IMR-90 (cell line): ENCODE data around the gene OPTN. TPM values are rescaled to one million over a fixed set of nuclear protein-coding genes. Genes with fewer than 3 reads are reported as not detected.

Experiments used
- ATAC-seq: fragments of 200-7000 bp; cut with Tn5 transposase; 2 replicates; pipeline ENCODE4 v1.9.1; 2020; ENCODE audit warnings: low read depth, mild to moderate bottlenecking, moderate library complexity
- BruUV-seq: library from RNA; stranded (reverse); fragments of 400-500 nt; replicated peaks from 2 replicates; lab custom pipeline; 2021; lab: Mats Ljungman, UMichigan
- CTCF ChIA-PET: fragments of 300-600 bp; formaldehyde crosslinking; extraction: SDS; loops from one replicate; lab custom pipeline; 2021; ENCODE audit warnings: antibody characterized with exemption; lab: Yijun Ruan, JAX
- POLR2A ChIA-PET: fragments of 300-600 bp; sonication (Branson Sonifier 250); formaldehyde crosslinking; loops from one replicate; lab custom pipeline; 2022; ENCODE audit warnings: antibody characterized with exemption; ENCODE audit not compliant: unreplicated experiment; lab: Charles Lee
- DNase-seq: peaks from one replicate; pipeline ENCODE4 v3.0.0; 2013
- H2AFZ ChIP-seq: replicated peaks from 2 replicates; pipeline ENCODE3; 2013; ENCODE audit warnings: low read length, mild to moderate bottlenecking; ENCODE audit not compliant: poor library complexity
- H2AK5ac ChIP-seq: 2 replicates; pipeline ENCODE4 v1.6.1; 2013; ENCODE audit warnings: low read depth, low read length, inconsistent platforms
- H2AK9ac ChIP-seq: replicated peaks from 2 replicates; pipeline ENCODE3; 2013; ENCODE audit warnings: mild to moderate bottlenecking, low read depth, low read length, moderate library complexity; ENCODE audit not compliant: poor library complexity
- H2BK120ac ChIP-seq: 2 replicates; pipeline ENCODE4 v1.6.1; 2013; ENCODE audit warnings: low read depth, low read length, inconsistent platforms
- H2BK15ac ChIP-seq: 3 replicates; pipeline ENCODE4 v1.6.1; 2013; ENCODE audit warnings: low read depth, low read length, inconsistent platforms
- H2BK20ac ChIP-seq: 2 replicates; pipeline ENCODE4 v1.6.1; 2013; ENCODE audit warnings: low read depth, mild to moderate bottlenecking, inconsistent platforms, low read length, moderate library complexity
- H2BK5ac ChIP-seq: 2 replicates; pipeline ENCODE4 v1.6.1; 2013; ENCODE audit warnings: mild to moderate bottlenecking, low read depth, low read length, inconsistent platforms; ENCODE audit not compliant: poor library complexity, severe bottlenecking
- H3K14ac ChIP-seq: replicated peaks from 2 replicates; pipeline ENCODE4 v1.6.1; 2013; ENCODE audit warnings: low read depth, low read length, inconsistent platforms
- H3K18ac ChIP-seq: 2 replicates; pipeline ENCODE4 v1.6.1; 2013; ENCODE audit warnings: low read depth, low read length, control low read depth
- H3K23ac ChIP-seq: 2 replicates; pipeline ENCODE4 v1.6.1; 2013; ENCODE audit warnings: low read depth, low read length, inconsistent platforms
- H3K27ac ChIP-seq: 2 replicates; pipeline ENCODE4 v1.5.1; 2013; ENCODE audit warnings: mild to moderate bottlenecking, control low read depth, low read length; ENCODE audit not compliant: insufficient read depth
- H3K27me3 ChIP-seq: 2 replicates; pipeline ENCODE4 v1.6.1; 2013; ENCODE audit warnings: low read length; ENCODE audit not compliant: control insufficient read depth, insufficient read depth
- H3K36me3 ChIP-seq: 2 replicates; pipeline ENCODE4 v1.6.1; 2013; ENCODE audit warnings: low read length, mixed read lengths; ENCODE audit not compliant: control insufficient read depth, insufficient read depth
- H3K4ac ChIP-seq: 2 replicates; pipeline ENCODE4 v1.6.1; 2013; ENCODE audit warnings: low read depth, low read length, inconsistent platforms
- H3K4me1 ChIP-seq: 2 replicates; pipeline ENCODE4 v1.6.1; 2013; ENCODE audit warnings: low read length, mixed read lengths; ENCODE audit not compliant: control insufficient read depth, insufficient read depth
- H3K4me2 ChIP-seq: 2 replicates; pipeline ENCODE4 v1.6.1; 2013; ENCODE audit warnings: low read depth, mild to moderate bottlenecking, control low read depth, low read length, moderate library complexity
- H3K4me3 ChIP-seq: 2 replicates; pipeline ENCODE4 v1.5.1; 2013; ENCODE audit warnings: low read depth, mild to moderate bottlenecking, control low read depth, low read length, moderate library complexity; ENCODE audit not compliant: insufficient read depth
- H3K56ac ChIP-seq: 2 replicates; pipeline ENCODE4 v1.6.1; 2013; ENCODE audit warnings: low read length, inconsistent platforms; ENCODE audit not compliant: insufficient read depth; ENCODE audit errors: extremely low read depth
- H3K79me1 ChIP-seq, 2 experiments: 2 replicates each; pipeline ENCODE4 v1.6.1; 2013; ENCODE audit warnings: low read length in 2 of 2, inconsistent platforms in 1 of 2, low read depth in 1 of 2
- H3K9ac ChIP-seq: 2 replicates; pipeline ENCODE4 v1.6.1; 2013; ENCODE audit warnings: low read depth, low read length, control low read depth
- H3K9me1 ChIP-seq: 2 replicates; pipeline ENCODE4 v1.6.1; 2013; ENCODE audit warnings: low read length, inconsistent platforms; ENCODE audit not compliant: insufficient read depth
- H3K9me3 ChIP-seq: 2 replicates; pipeline ENCODE4 v1.6.1; 2013; ENCODE audit warnings: low read length; ENCODE audit not compliant: control insufficient read depth, insufficient read depth
- H4K20me1 ChIP-seq: 2 replicates; pipeline ENCODE4 v1.6.1; 2013; ENCODE audit warnings: low read length, inconsistent platforms; ENCODE audit not compliant: insufficient read depth
- H4K5ac ChIP-seq: 2 replicates; pipeline ENCODE4 v1.6.1; 2013; ENCODE audit warnings: mild to moderate bottlenecking, low read depth, low read length, control low read depth
- H4K8ac ChIP-seq, 2 experiments: 2 replicates each; pipeline ENCODE4 v1.6.1; 2013; ENCODE audit warnings: low read depth in 2 of 2, low read length in 2 of 2, control low read depth in 1 of 2, inconsistent platforms in 1 of 2
- H4K91ac ChIP-seq: 2 replicates; pipeline ENCODE4 v1.6.1; 2013; ENCODE audit warnings: low read depth, low read length, inconsistent platforms; ENCODE audit not compliant: insufficient read depth
- MAZ ChIP-seq: IDR thresholded peaks from 2 replicates; pipeline ENCODE4 v1.6.1; 2012; ENCODE audit warnings: low read depth, mild to moderate bottlenecking, low read length, improper control_type of control experiment, moderate library complexity, borderline replicate concordance
- WGBS, 2 experiments: methylation state at CpG; one replicate each; pipeline versions ENCODE4 v1.1.5 to v1.1.7; 2013; ENCODE audit warnings: missing lambda C conversion rate in 2 of 2; ENCODE audit not compliant: insufficient read length in 1 of 2; ENCODE audit errors: extremely low coverage in 2 of 2; 5-methylcytosine and 5-hydroxymethylcytosine counted together
- dilution Hi-C: fragments of 300-500 bp; cut with HindIII; formaldehyde crosslinking; loops from one replicate; pipeline ENCODE4 v1.14.3; 2018; ENCODE audit warnings: low sequenced_read_pairs; ENCODE audit not compliant: unreplicated experiment
- in situ Hi-C: fragments of 300-500 bp; cut with MboI; formaldehyde crosslinking; loops from 3 replicates; pipeline ENCODE4 v1.14.3; 2019; ENCODE audit warnings: low sequenced_read_pairs, inconsistent platforms, mixed read lengths
- intact Hi-C: fragments of 100-400 bp; cut with micrococcal nuclease; formaldehyde crosslinking; loops from 2 replicates; pipeline ENCODE4 v1.10.0; 2022
- polyA plus RNA-seq, 3 experiments: library from polyadenylated mRNA; depleted of rRNA; stranded (reverse); fragments of >200 nt; gene quantifications; 2 replicates each; pipeline ENCODE4 v1.2.3, GENCODE V29; 2012; ENCODE audit warnings: low replicate concordance in 1 of 3
- total RNA-seq: library from RNA; depleted of rRNA; stranded (reverse); fragments of >200 nt; gene quantifications from 2 replicates; pipeline ENCODE4 v1.2.3, GENCODE V29; 2012

OPTN gene
- total and polyA plus RNA-seq, 2 of the 4 experiments (the other 2 are of a cell fraction): 34.8 to 41.4 TPM

DNA sequence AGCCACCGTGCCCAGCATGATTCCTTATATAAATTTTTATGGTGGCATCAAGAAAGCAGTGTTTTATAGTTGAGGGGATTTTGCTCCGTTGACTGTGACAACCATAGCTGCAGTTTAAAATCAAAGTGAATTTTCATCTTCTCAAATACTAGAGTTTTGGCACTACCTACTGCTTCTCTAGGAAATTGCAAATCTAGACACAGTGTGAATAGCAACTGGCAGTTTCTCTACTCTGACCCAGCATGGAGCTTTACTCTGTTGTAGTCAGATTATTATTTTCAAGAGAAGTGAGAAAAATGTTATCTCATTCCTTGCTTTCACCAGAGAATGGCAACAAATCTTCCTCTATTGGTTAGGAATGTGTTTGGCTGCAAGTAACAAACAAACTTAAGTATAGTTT lies 84.3 kb downstream of the OPTN start:
- Histone ChIP-seq H2BK120ac (no peak overlapping the region), H2BK15ac (no peak overlapping the region), H2AFZ (no peak overlapping the region), H3K4me1 (no peaks in the 10 kb centered on the region; the same call in 1 of the 2 replicates), H4K20me1 (no peaks in the 10 kb centered on the region), H3K27me3 (no peaks in the 10 kb centered on the region), H3K4me2 (no peak overlapping the region), H4K5ac (no peak overlapping the region), H2BK20ac (no peak overlapping the region), H3K4ac (no peak overlapping the region), H3K79me1 (no peaks in the 10 kb centered on the region), H3K27ac (no peak overlapping the region), H3K18ac (no peak overlapping the region), H3K14ac (no peak overlapping the region), H3K9ac (no peak overlapping the region), H2BK5ac (no peak overlapping the region), H2AK9ac (no peak overlapping the region), H4K91ac (no peak overlapping the region), H3K23ac (no peak overlapping the region), H2AK5ac (no peak overlapping the region), H3K56ac (no peak overlapping the region), H3K36me3 (peaks cover 8% of the 10 kb centered on the region), H3K9me3 (no peaks in the 10 kb centered on the region), H3K9me1 (no peaks in the 10 kb centered on the region), H3K4me3 (no peak overlapping the region), H4K8ac (no peak overlapping the region)
- dilution Hi-C loops: no loop called here
- no peak for ATAC-seq
- no TSS peak for BruUV-seq
- intact Hi-C loops: no loop called here
- CTCF ChIA-PET: interaction anchor here (0.7 kb wide), 1 partner anchor 11 kb away, joined by 3 read pairs; no protein-coding TSS in a partner anchor
- no peak for DNase-seq
- POLR2A ChIA-PET: no interaction called here
- WGBS, 2 experiments: no CpG with 5 or more reads among the region's 2 CpGs
- TF ChIP-seq MAZ: no peak
- in situ Hi-C loops: no loop called here
